H1 (cell line): ENCODE results near the gene RTL5. TPM values are rescaled to one million over a fixed set of nuclear protein-coding genes. Genes with fewer than 3 reads are reported as not detected.

Source experiments
- BACH1 ChIP-seq: IDR thresholded peaks from 2 replicates; pipeline ENCODE4 v1.6.1; 2012; ENCODE audit warnings: low read length, improper control_type of control experiment
- CBX8 ChIP-seq: fragments of 300-800, 300-1000 bp; sonication (generic); IDR thresholded peaks from 2 replicates; pipeline ENCODE4 v1.7.1; 2016; ENCODE audit warnings: low read depth, low read length, borderline replicate concordance
- KDM1A ChIP-seq: fragments of 200-600, 300-600 bp; sonication (generic); IDR thresholded peaks from 2 replicates; pipeline ENCODE4 v1.7.1; 2016; ENCODE audit warnings: mild to moderate bottlenecking, low read length, borderline replicate concordance
- RXRA ChIP-seq: IDR thresholded peaks from 2 replicates; pipeline ENCODE4 v1.6.1; 2011; ENCODE audit warnings: low read depth, mild to moderate bottlenecking, low read length, moderate library complexity; ENCODE audit not compliant: insufficient read depth
- SRF ChIP-seq: IDR thresholded peaks from 2 replicates; pipeline ENCODE4 v1.6.1; 2011; ENCODE audit warnings: mild to moderate bottlenecking, low read depth, low read length, moderate library complexity
- polyA plus RNA-seq, 7 experiments: library from polyadenylated mRNA; depleted of rRNA in 3 of 7; stranded (reverse) in 5 of 7; unstranded in 2 of 7; fragments of >200 nt in 5 of 7; fragments of 200-250 nt in 2 of 7; gene quantifications; 1 replicate in 5 of 7; 2 replicates in 1 of 7; 4 replicates in 1 of 7; pipeline versions ENCODE4 v1.2.1 to v1.2.3, GENCODE V29; 2011 to 2013; ENCODE audit warnings: missing spikeins in 2 of 7, mixed read lengths in 2 of 7
- total RNA-seq: library from RNA; stranded (reverse); fragmentation: NEBNext Ultra II Directional; extraction: Animal tissue kit (Norgen Biotek cat#: 25700); gene quantifications from 2 replicates; pipeline ENCODE4 v1.2.1, GENCODE V29; 2021
- TF ChIP-seq, protein P1 (sequence below): fragments of 300-600 bp; sonication (generic); IDR thresholded peaks from 2 replicates; pipeline ENCODE4 v1.7.1; 2012; ENCODE audit warnings: low read length, moderate library complexity, mild to moderate bottlenecking, inconsistent platforms; ENCODE audit not compliant: insufficient replicate concordance
- TF ChIP-seq, protein P2 (sequence below): IDR thresholded peaks from 2 replicates; pipeline ENCODE4 v1.6.1; 2012; ENCODE audit warnings: low read length, inconsistent platforms
- TF ChIP-seq, protein P3 (sequence below): IDR thresholded peaks from 2 replicates; pipeline ENCODE4 v1.6.1; 2011; ENCODE audit warnings: low read depth, mild to moderate bottlenecking, low read length; ENCODE audit not compliant: insufficient read depth
- TF ChIP-seq, protein P4 (sequence below): IDR thresholded peaks from 2 replicates; pipeline ENCODE4 v1.6.1; 2012; ENCODE audit warnings: inconsistent platforms

RTL5 gene
- total and polyA plus RNA-seq, 2 of the 8 experiments (the other 6 are each of a cell fraction or from before 2014, with no cell fraction given): 0.57 to 1.9 TPM

DNA sequence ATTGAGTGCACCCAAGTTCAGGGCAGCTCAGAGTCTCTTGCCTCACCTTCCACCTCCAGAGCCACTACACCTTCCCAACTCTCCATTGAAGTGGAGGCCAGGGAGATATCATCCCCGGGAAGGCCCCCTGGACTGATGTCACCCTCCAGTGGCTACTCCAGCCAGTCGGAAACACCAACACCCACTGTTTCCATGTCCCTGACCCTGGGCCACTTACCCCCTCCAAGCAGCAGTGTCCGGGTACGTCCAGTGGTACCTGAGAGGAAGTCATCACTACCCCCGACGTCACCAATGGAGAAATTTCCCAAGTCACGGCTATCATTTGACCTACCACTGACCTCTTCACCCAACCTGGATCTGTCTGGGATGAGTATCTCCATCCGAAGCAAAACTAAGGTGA is 7.8 kb upstream of the RTL5 start (continued):
- TF ChIP-seq, protein P1, sequence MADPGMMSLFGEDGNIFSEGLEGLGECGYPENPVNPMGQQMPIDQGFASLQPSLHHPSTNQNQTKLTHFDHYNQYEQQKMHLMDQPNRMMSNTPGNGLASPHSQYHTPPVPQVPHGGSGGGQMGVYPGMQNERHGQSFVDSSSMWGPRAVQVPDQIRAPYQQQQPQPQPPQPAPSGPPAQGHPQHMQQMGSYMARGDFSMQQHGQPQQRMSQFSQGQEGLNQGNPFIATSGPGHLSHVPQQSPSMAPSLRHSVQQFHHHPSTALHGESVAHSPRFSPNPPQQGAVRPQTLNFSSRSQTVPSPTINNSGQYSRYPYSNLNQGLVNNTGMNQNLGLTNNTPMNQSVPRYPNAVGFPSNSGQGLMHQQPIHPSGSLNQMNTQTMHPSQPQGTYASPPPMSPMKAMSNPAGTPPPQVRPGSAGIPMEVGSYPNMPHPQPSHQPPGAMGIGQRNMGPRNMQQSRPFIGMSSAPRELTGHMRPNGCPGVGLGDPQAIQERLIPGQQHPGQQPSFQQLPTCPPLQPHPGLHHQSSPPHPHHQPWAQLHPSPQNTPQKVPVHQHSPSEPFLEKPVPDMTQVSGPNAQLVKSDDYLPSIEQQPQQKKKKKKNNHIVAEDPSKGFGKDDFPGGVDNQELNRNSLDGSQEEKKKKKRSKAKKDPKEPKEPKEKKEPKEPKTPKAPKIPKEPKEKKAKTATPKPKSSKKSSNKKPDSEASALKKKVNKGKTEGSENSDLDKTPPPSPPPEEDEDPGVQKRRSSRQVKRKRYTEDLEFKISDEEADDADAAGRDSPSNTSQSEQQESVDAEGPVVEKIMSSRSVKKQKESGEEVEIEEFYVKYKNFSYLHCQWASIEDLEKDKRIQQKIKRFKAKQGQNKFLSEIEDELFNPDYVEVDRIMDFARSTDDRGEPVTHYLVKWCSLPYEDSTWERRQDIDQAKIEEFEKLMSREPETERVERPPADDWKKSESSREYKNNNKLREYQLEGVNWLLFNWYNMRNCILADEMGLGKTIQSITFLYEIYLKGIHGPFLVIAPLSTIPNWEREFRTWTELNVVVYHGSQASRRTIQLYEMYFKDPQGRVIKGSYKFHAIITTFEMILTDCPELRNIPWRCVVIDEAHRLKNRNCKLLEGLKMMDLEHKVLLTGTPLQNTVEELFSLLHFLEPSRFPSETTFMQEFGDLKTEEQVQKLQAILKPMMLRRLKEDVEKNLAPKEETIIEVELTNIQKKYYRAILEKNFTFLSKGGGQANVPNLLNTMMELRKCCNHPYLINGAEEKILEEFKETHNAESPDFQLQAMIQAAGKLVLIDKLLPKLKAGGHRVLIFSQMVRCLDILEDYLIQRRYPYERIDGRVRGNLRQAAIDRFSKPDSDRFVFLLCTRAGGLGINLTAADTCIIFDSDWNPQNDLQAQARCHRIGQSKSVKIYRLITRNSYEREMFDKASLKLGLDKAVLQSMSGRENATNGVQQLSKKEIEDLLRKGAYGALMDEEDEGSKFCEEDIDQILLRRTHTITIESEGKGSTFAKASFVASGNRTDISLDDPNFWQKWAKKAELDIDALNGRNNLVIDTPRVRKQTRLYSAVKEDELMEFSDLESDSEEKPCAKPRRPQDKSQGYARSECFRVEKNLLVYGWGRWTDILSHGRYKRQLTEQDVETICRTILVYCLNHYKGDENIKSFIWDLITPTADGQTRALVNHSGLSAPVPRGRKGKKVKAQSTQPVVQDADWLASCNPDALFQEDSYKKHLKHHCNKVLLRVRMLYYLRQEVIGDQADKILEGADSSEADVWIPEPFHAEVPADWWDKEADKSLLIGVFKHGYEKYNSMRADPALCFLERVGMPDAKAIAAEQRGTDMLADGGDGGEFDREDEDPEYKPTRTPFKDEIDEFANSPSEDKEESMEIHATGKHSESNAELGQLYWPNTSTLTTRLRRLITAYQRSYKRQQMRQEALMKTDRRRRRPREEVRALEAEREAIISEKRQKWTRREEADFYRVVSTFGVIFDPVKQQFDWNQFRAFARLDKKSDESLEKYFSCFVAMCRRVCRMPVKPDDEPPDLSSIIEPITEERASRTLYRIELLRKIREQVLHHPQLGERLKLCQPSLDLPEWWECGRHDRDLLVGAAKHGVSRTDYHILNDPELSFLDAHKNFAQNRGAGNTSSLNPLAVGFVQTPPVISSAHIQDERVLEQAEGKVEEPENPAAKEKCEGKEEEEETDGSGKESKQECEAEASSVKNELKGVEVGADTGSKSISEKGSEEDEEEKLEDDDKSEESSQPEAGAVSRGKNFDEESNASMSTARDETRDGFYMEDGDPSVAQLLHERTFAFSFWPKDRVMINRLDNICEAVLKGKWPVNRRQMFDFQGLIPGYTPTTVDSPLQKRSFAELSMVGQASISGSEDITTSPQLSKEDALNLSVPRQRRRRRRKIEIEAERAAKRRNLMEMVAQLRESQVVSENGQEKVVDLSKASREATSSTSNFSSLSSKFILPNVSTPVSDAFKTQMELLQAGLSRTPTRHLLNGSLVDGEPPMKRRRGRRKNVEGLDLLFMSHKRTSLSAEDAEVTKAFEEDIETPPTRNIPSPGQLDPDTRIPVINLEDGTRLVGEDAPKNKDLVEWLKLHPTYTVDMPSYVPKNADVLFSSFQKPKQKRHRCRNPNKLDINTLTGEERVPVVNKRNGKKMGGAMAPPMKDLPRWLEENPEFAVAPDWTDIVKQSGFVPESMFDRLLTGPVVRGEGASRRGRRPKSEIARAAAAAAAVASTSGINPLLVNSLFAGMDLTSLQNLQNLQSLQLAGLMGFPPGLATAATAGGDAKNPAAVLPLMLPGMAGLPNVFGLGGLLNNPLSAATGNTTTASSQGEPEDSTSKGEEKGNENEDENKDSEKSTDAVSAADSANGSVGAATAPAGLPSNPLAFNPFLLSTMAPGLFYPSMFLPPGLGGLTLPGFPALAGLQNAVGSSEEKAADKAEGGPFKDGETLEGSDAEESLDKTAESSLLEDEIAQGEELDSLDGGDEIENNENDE: no peak
- no peak for TF ChIP-seq RXRA
- no peak for TF ChIP-seq CBX8
- TF ChIP-seq SRF: no peak
- TF ChIP-seq, protein P2, sequence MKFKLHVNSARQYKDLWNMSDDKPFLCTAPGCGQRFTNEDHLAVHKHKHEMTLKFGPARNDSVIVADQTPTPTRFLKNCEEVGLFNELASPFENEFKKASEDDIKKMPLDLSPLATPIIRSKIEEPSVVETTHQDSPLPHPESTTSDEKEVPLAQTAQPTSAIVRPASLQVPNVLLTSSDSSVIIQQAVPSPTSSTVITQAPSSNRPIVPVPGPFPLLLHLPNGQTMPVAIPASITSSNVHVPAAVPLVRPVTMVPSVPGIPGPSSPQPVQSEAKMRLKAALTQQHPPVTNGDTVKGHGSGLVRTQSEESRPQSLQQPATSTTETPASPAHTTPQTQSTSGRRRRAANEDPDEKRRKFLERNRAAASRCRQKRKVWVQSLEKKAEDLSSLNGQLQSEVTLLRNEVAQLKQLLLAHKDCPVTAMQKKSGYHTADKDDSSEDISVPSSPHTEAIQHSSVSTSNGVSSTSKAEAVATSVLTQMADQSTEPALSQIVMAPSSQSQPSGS: no peak
- TF ChIP-seq KDM1A: no peak
- TF ChIP-seq, protein P3, sequence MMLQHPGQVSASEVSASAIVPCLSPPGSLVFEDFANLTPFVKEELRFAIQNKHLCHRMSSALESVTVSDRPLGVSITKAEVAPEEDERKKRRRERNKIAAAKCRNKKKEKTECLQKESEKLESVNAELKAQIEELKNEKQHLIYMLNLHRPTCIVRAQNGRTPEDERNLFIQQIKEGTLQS: no peak
- TF ChIP-seq BACH1: no peak
- TF ChIP-seq, protein P4, sequence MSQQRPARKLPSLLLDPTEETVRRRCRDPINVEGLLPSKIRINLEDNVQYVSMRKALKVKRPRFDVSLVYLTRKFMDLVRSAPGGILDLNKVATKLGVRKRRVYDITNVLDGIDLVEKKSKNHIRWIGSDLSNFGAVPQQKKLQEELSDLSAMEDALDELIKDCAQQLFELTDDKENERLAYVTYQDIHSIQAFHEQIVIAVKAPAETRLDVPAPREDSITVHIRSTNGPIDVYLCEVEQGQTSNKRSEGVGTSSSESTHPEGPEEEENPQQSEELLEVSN: no peak
